Common myeloid progenitor, CD34-positive (primary cell): ENCODE data around the gene SMIM13.

Source experiments
- CTCF ChIA-PET: fragments of 350-600 bp; sonication (Branson Sonifier 250); formaldehyde crosslinking; loops from one replicate; lab custom pipeline; 2021; ENCODE audit warnings: antibody characterized with exemption; lab: Charles Lee
- POLR2A ChIA-PET: fragments of 350-600 bp; sonication (Branson Sonifier 250); formaldehyde crosslinking; loops from one replicate; lab custom pipeline; 2021; ENCODE audit warnings: antibody characterized with exemption; lab: Charles Lee
- DNase-seq, 3 donors: peaks; one replicate each; pipeline versions ENCODE4 v3.0.0 to v3.0.0-alpha.2; 2013
- H3K27ac ChIP-seq, 2 experiments: 1 replicate in 1 of 2; 2 replicates in 1 of 2; pipeline ENCODE4 v1.7.0; 2013; ENCODE audit warnings: inconsistent platforms in 2 of 2, low read length in 2 of 2, mild to moderate bottlenecking in 2 of 2, low read depth in 1 of 2, moderate library complexity in 1 of 2; ENCODE audit not compliant: severe bottlenecking in 2 of 2, insufficient read depth in 1 of 2, poor library complexity in 1 of 2
- H3K27me3 ChIP-seq, 5 experiments: replicated peaks in 2 of 5; 1 replicate in 3 of 5; 2 replicates in 2 of 5; pipeline versions ENCODE4 v1.6.1 to v1.7.0; 2013; ENCODE audit warnings: low read length in 4 of 5, mild to moderate bottlenecking in 2 of 5, moderate library complexity in 2 of 5, inconsistent platforms in 1 of 5; ENCODE audit not compliant: insufficient read depth in 5 of 5, control insufficient read depth in 4 of 5
- H3K36me3 ChIP-seq, 4 experiments: 1 replicate in 2 of 4; 2 replicates in 2 of 4; pipeline versions ENCODE4 v1.6.1 to v1.7.0; 2013; ENCODE audit warnings: low read length in 3 of 4, control low read depth in 1 of 4, mild to moderate bottlenecking in 1 of 4; ENCODE audit not compliant: control insufficient read depth in 4 of 4, insufficient read depth in 4 of 4
- H3K4me1 ChIP-seq, 4 experiments: 1 replicate in 3 of 4; 2 replicates in 1 of 4; pipeline versions ENCODE4 v1.6.1 to v1.7.1; 2013; ENCODE audit warnings: low read length in 3 of 4, mild to moderate bottlenecking in 3 of 4, control low read depth in 1 of 4, inconsistent platforms in 1 of 4, moderate library complexity in 1 of 4; ENCODE audit not compliant: control insufficient read depth in 4 of 4, insufficient read depth in 4 of 4; ENCODE audit errors: control extremely low read depth in 1 of 4
- H3K4me3 ChIP-seq, 7 experiments: 1 replicate in 4 of 7; 2 replicates in 3 of 7; pipeline versions ENCODE4 v1.5.1 to v1.7.0; 2013; ENCODE audit warnings: mild to moderate bottlenecking in 7 of 7, low read length in 6 of 7, moderate library complexity in 6 of 7, inconsistent platforms in 2 of 7, low read depth in 2 of 7, control low read depth in 1 of 7; ENCODE audit not compliant: insufficient read depth in 4 of 7, control insufficient read depth in 1 of 7; ENCODE audit errors: extremely low read depth in 1 of 7
- H3K9me3 ChIP-seq, 5 experiments: 1 replicate in 4 of 5; 2 replicates in 1 of 5; pipeline versions ENCODE4 v1.6.1 to v1.7.1; 2013; ENCODE audit warnings: low read length in 4 of 5, mild to moderate bottlenecking in 2 of 5, inconsistent platforms in 1 of 5, low read depth in 1 of 5, moderate library complexity in 1 of 5; ENCODE audit not compliant: control insufficient read depth in 4 of 5, insufficient read depth in 2 of 5; ENCODE audit errors: control extremely low read depth in 1 of 5
- WGBS: methylation state at CpG from one replicate; pipeline ENCODE4 v1.1.5; 2013; ENCODE audit not compliant: insufficient coverage; 5-methylcytosine and 5-hydroxymethylcytosine counted together

Gene SMIM13

DNA sequence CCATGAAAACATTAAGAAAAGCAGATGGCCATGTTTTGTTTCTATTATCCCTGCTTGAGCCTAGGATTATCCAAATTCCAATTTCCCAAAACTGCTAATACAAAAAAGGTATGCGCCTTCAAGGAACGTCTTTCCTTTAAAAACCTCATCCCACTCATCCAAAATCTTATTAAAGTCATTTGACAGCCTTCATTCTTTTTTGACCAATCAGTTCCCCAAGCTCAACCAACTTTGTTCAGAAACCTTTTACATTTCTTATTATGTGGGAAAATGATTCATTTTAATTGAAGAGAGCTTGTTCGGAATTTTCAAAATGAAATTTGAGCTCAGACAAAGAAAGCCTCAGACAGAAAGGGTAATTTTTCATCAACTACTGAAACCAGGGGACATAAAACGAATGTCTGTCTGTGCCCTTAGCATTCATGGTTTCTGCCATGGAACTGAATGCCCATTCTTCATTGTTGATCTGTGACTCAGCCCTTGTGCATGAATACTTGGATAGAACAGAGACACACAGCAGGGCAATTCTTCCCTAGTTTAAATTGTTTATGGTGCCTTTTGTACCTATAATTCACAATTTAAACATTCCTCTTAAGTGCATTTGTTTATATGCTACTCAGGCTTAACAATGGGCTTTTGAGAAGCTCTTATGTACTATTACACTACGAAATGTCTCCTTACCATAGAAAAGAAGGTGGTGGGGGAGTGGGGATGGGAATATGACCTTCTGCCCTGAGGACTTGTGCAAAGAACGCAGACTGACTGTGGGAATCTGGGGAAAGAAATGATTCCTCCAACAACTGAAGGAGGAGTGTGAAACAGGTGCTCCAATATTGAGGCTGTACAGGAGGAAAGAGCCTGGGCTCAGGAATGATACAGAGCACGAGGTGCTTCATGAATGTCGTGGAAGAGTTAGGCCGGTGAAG lies 67.7 kb downstream of the SMIM13 start:
- Histone ChIP-seq H3K27me3 (no peaks in the 10 kb centered on the region), H3K9me3 (no peaks in the 10 kb centered on the region), H3K4me3 (no peak overlapping the region), H3K4me1 (no peaks in the 10 kb centered on the region), H3K36me3 (no peaks in the 10 kb centered on the region), H3K27ac (no peak overlapping the region)
- ChIA-PET CTCF (interaction anchor here (1.3 to 1.9 kb wide), 2 partner anchors 17 to 335 kb away, joined by 3 to 6 read pairs; no protein-coding TSS in a partner anchor), POLR2A (no interaction called here)
- 100% methylated on average over 7 of the region's 9 CpGs for WGBS
- no peak for DNase-seq

DNA sequence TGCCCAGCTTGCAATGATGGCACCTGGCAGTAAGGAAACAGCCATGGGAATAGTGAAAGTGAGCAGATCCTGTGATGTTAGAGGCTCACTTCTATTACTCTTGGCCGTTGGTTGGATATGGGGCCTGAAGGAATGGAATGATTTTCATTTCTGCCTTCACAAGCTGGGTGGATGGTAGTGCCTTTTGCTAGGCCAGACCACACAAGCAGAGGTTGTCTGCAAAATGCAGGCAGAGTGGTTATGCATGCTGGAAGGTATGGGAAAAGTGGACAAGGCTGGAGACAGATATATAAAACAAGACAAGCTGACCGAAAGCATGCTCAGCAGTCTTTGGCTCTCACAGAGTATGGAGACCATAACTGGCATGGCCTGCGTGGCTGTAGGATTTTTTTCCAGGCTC lies 68.6 kb downstream of the SMIM13 start:
- H3K27ac ChIP-seq: no peak overlapping the region
- no peaks in the 10 kb centered on the region for H3K9me3 ChIP-seq
- 100% methylated on average over 3 of the region's 3 CpGs for WGBS
- no peak overlapping the region for H3K4me3 ChIP-seq
- ChIA-PET CTCF (interaction anchor here (1.3 to 1.9 kb wide), 2 partner anchors 18 to 334 kb away, joined by 3 to 6 read pairs; no protein-coding TSS in a partner anchor), POLR2A (no interaction called here)
- no peaks in the 10 kb centered on the region for H3K36me3 ChIP-seq
- H3K27me3 ChIP-seq: no peaks in the 10 kb centered on the region
- H3K4me1 ChIP-seq: no peaks in the 10 kb centered on the region
- DNase-seq: no peak

DNA sequence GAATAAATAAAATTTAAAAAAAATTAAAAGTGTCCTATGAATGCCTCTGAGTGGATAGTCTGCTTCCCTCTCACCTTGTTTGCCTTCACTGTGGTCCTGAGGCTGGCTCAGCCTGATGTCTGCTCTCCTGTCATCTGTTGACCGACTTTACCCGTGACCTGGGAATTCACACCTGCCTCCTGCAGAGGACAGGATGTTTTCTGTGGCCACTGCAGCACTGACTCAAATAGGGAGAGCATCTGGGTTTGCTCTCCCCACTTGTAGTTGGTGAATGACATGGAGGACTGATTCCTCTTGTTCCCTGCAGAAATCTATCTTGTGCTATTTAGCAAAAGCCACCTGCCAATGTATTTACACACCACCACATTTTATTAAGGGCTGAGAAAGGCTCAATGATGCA lies 70.3 kb downstream of the SMIM13 start:
- Histone ChIP-seq H3K9me3 (no peaks in the 10 kb centered on the region), H3K4me3 (no peak overlapping the region), H3K36me3 (no peaks in the 10 kb centered on the region), H3K27me3 (no peaks in the 10 kb centered on the region), H3K4me1 (no peaks in the 10 kb centered on the region), H3K27ac (no peak overlapping the region)
- CTCF ChIA-PET: no interaction called here
- POLR2A ChIA-PET: no interaction called here
- DNase-seq: no peak
- WGBS: 100% methylated on average over 2 of the region's 2 CpGs

GRCh38 chr6:11164717-11165646 lies 71.3 kb downstream of the SMIM13 start:
- Histone ChIP-seq H3K27me3 (no peaks in the 10 kb centered on the region), H3K36me3 (no peaks in the 10 kb centered on the region), H3K27ac (no peak overlapping the region), H3K9me3 (no peaks in the 10 kb centered on the region), H3K4me1 (no peaks in the 10 kb centered on the region), H3K4me3 (no peak overlapping the region)
- DNase-seq: no peak
- WGBS: 96% methylated on average over 16 of the region's 20 CpGs
- ChIA-PET CTCF (no interaction called here), POLR2A (no interaction called here)

GRCh38 chr6:11166948-11167347 lies 73.3 kb downstream of the SMIM13 start:
- Histone ChIP-seq H3K27ac (no peak overlapping the region), H3K27me3 (no peaks in the 10 kb centered on the region), H3K4me1 (no peaks in the 10 kb centered on the region), H3K9me3 (no peaks in the 10 kb centered on the region), H3K4me3 (no peak overlapping the region), H3K36me3 (no peaks in the 10 kb centered on the region)
- ChIA-PET CTCF (interaction anchor here (1.0 to 1.5 kb wide), 4 partner anchors 10 to 330 kb away, joined by 3 to 5 read pairs (median 4); no protein-coding TSS in a partner anchor), POLR2A (no interaction called here)
- no peak for DNase-seq
- 71% methylated on average over 4 of the region's 4 CpGs for WGBS

GRCh38 chr6:11168091-11168635 lies 74.5 kb downstream of the SMIM13 start:
- 97% methylated on average over 5 of the region's 7 CpGs for WGBS
- POLR2A ChIA-PET: no interaction called here
- DNase-seq: no peak
- Histone ChIP-seq H3K4me1 (peaks cover 0 to 3% (median 0%) of the 10 kb centered on the region in 4 experiments), H3K36me3 (no peaks in the 10 kb centered on the region), H3K9me3 (no peaks in the 10 kb centered on the region), H3K4me3 (no peak overlapping the region), H3K27me3 (no peaks in the 10 kb centered on the region), H3K27ac (no peak overlapping the region)
- CTCF ChIA-PET: interaction anchor here (0.7 to 1.5 kb wide), 3 partner anchors 9 to 34 kb away, joined by 3 to 5 read pairs (median 4); no protein-coding TSS in a partner anchor
